K562 (cell line): ENCODE measurements around the gene ANO6.

Experiments
- CTCF ChIP-seq, 3 experiments: IDR thresholded peaks in 2 of 3; conservative IDR thresholded peaks in 1 of 3; 2 replicates each; pipeline ENCODE4 v1.5.1; 2011 to 2012; ENCODE audit warnings: low read length in 3 of 3, mild to moderate bottlenecking in 3 of 3, control low read depth in 2 of 3, improper control_type of control experiment in 1 of 3, inconsistent platforms in 1 of 3, low read depth in 1 of 3, mixed read lengths in 1 of 3, moderate library complexity in 1 of 3; ENCODE audit not compliant: insufficient read depth in 2 of 3
- FOXM1 ChIP-seq, 2 experiments: fragments of 450-650 bp in 1 of 2; sonication (generic) in 1 of 2; formaldehyde crosslinking in 1 of 2; IDR thresholded peaks; 2 replicates each; pipeline versions ENCODE4 v1.6.1 to v1.9.0; 2017 to 2022; ENCODE audit warnings: low read depth in 2 of 2, mild to moderate bottlenecking in 2 of 2, missing genetic modification reagents in 1 of 2, moderate library complexity in 1 of 2
- NR3C1 ChIP-seq: sonication (generic); formaldehyde crosslinking; IDR thresholded peaks from 2 replicates; pipeline ENCODE4 v1.8.1; 2022; ENCODE audit warnings: missing genetic modification reagents
- POU5F1 ChIP-seq: fragments of 150-350 bp; IDR thresholded peaks from 2 replicates; pipeline ENCODE4 v1.6.1; 2014; ENCODE audit warnings: borderline replicate concordance, low read length, low read depth, mild to moderate bottlenecking; ENCODE audit not compliant: partially characterized antibody
- PURB ChIP-seq: sonication (generic); formaldehyde crosslinking; IDR thresholded peaks from 2 replicates; pipeline ENCODE4 v1.9.0; 2021; ENCODE audit warnings: low read depth, mild to moderate bottlenecking, missing genetic modification reagents
- REST ChIP-seq, 2 experiments: fragments of 450-650 bp; formaldehyde crosslinking in 1 of 2; IDR thresholded peaks; 2 replicates each; pipeline versions ENCODE4 v1.4.0 to v1.6.1; 2014 to 2020; ENCODE audit warnings: mild to moderate bottlenecking in 2 of 2, borderline replicate concordance in 1 of 2, low read depth in 1 of 2
- SAFB2 ChIP-seq: fragments of 200-400 bp; formaldehyde crosslinking; IDR thresholded peaks from 2 replicates; pipeline ENCODE4 v1.6.1; 2018; ENCODE audit warnings: borderline replicate concordance, low read length, low read depth, moderate library complexity; ENCODE audit not compliant: severe bottlenecking
- ZBTB8A ChIP-seq: fragments of 450-650 bp; IDR thresholded peaks from 2 replicates; pipeline ENCODE4 v1.6.1; 2018; ENCODE audit warnings: mild to moderate bottlenecking, moderate library complexity; ENCODE audit not compliant: partially characterized antibody
- ZNF274 ChIP-seq: IDR thresholded peaks from 2 replicates; pipeline ENCODE4 v1.6.1; 2011; ENCODE audit warnings: low read depth, mild to moderate bottlenecking, low read length, moderate library complexity, borderline replicate concordance
- ZNF76 ChIP-seq: fragments of 250-450 bp; sonication (Bioruptor Pico); IDR thresholded peaks from 2 replicates; pipeline ENCODE4 v1.4.0; 2020; ENCODE audit warnings: mild to moderate bottlenecking, moderate library complexity, borderline replicate concordance
- TF ChIP-seq, protein P1 (sequence below): IDR thresholded peaks from 3 replicates; pipeline ENCODE4 v1.6.1; 2011; ENCODE audit warnings: borderline replicate concordance, mild to moderate bottlenecking; ENCODE audit not compliant: insufficient read length, insufficient read depth

DNA sequence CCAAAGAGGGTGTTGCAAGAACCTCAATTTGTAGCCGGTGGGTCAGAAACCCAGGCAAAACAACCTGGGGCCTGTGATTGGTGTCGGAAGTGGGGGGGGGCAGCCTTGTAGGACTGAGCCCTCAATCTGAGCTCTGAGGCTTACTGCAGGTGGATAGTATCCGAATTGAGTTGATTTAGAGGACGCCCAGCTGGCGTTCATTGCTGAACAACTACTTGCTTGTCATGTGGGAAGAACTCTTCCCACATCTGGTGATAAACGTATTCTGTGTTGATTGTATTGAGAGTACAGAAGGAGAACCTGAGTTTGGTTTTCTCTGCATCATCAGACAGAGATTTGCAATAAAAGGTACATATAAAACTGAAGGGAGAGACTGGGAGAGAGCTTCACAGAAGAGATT, 5.1 kb downstream of the ANO6 start:
- TF ChIP-seq POU5F1 (no peak), CTCF (IDR thresholded peaks at IDR 0.05 in 2 of 3, conservative IDR thresholded peaks at IDR 0.05 in 1 of 3; ENCODE audit: insufficient read depth in 2 of 3, low read depth in 1 of 3, low read length in 3 of 3) (no peak), FOXM1 (IDR thresholded peaks at IDR 0.05; ENCODE audit: low read depth) (no peak), FOXM1 (CRISPR knock-in tag; IDR thresholded peaks at IDR 0.05; ENCODE audit: low read depth) (no peak), PURB (CRISPR knock-in tag) (no peak), NR3C1 (CRISPR knock-in tag) (no peak), ZBTB8A (no peak), ZNF274 (no peak), SAFB2 (no peak), ZNF76 (CRISPR knock-in tag) (no peak), REST (IDR thresholded peaks at IDR 0.05; ENCODE audit: borderline replicate concordance) (no peak), REST (CRISPR knock-in tag; IDR thresholded peaks at IDR 0.05; ENCODE audit: low read depth) (no peak)
- TF ChIP-seq, protein P1, sequence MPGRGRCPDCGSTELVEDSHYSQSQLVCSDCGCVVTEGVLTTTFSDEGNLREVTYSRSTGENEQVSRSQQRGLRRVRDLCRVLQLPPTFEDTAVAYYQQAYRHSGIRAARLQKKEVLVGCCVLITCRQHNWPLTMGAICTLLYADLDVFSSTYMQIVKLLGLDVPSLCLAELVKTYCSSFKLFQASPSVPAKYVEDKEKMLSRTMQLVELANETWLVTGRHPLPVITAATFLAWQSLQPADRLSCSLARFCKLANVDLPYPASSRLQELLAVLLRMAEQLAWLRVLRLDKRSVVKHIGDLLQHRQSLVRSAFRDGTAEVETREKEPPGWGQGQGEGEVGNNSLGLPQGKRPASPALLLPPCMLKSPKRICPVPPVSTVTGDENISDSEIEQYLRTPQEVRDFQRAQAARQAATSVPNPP: no peak
